Activated T-helper 1 cell treated with anti-CD3 and anti-CD28 coated beads, Interleukin-12 subunit alpha, Interleukin-12 subunit beta, Interleukin-2, Interleukin-4 antibody, amounts not matched to agents 30 ng/mL and 10 ng/mL and 1 ng/mL, durations not matched to agents 14 hours and 24 hours and 36 hours (primary cell): ENCODE data around the gene MCCD1. TPM values are rescaled to one million over a fixed set of nuclear protein-coding genes. Genes with fewer than 3 reads are reported as not detected.
"Not testable (repeated sequence)": the region's sequence is repeated elsewhere in the genome, so short reads cannot be mapped to it uniquely, and the experiment has no call there.

ENCODE experiments used
- DNase-seq: peaks from one replicate; pipeline ENCODE4 v3.0.0; 2021; ENCODE audit warnings: low spot score
- H3K27ac Mint-ChIP-seq: one replicate; pipeline ENCODE4 v1.8.0; 2021; ENCODE audit warnings: mild to moderate bottlenecking, mixed read lengths
- H3K27me3 Mint-ChIP-seq: one replicate; pipeline ENCODE4 v1.8.0; 2022; ENCODE audit warnings: mild to moderate bottlenecking, moderate library complexity, mixed read lengths; ENCODE audit not compliant: insufficient read depth
- H3K36me3 Mint-ChIP-seq: one replicate; pipeline ENCODE4 v1.8.0; 2021; ENCODE audit warnings: low read depth, mixed read lengths
- H3K4me1 Mint-ChIP-seq: one replicate; pipeline ENCODE4 v1.8.0; 2021; ENCODE audit warnings: low read depth, mixed read lengths
- H3K4me3 Mint-ChIP-seq: one replicate; pipeline ENCODE4 v1.8.0; 2021; ENCODE audit warnings: mild to moderate bottlenecking, moderate library complexity, mixed read lengths
- H3K9me3 Mint-ChIP-seq: one replicate; pipeline ENCODE4 v1.8.0; 2021; ENCODE audit warnings: mixed read lengths
- intact Hi-C: fragments of 100-400 bp; cut with micrococcal nuclease; formaldehyde crosslinking; loops from one replicate; pipeline ENCODE4 v1.15.1; 2024
- total RNA-seq: library from RNA; stranded (reverse); gene quantifications from 2 replicates; pipeline ENCODE4 v1.2.3, GENCODE V29; 2022

MCCD1 gene
- total RNA-seq, result not detected in 2 replicates

GRCh38 chr6:31528821-31529328 is at the start of gene MCCD1:
Gene MCCD1 (plus strand): TSS chr6:31528962. CDS start chr6:31529015, 53 bp downstream.
- Mint-ChIP-seq H3K4me3 (no peak within 1 kb of the TSS), H3K27ac (no peak within 1 kb of the TSS), H3K36me3 (peaks cover 34% of the 10 kb centered on the region), H3K4me1 (peaks cover 7% of the 10 kb centered on the region), H3K27me3 (no peaks in the 10 kb centered on the region), H3K9me3 (no peaks in the 10 kb centered on the region)
- intact Hi-C loops, result no loop called here
- no peak for DNase-seq

GRCh38 chr6:31479151-31479932 is 49.4 kb upstream of the MCCD1 start:
- intact Hi-C loops, result no loop called here
- H3K27me3 Mint-ChIP-seq, result no peaks in the 10 kb centered on the region
- peaks cover 6% of the 10 kb centered on the region for H3K36me3 Mint-ChIP-seq
- no peak for DNase-seq
- peaks cover 2% of the 10 kb centered on the region for H3K4me1 Mint-ChIP-seq
- no peaks in the 10 kb centered on the region for H3K9me3 Mint-ChIP-seq
- H3K4me3 Mint-ChIP-seq, result no peak overlapping the region
- no peak overlapping the region for H3K27ac Mint-ChIP-seq

GRCh38 chr6:31479933-31480535 is 48.7 kb upstream of the MCCD1 start:
- intact Hi-C loops, result no loop called here
- Mint-ChIP-seq H3K4me3 (no peak overlapping the region), H3K9me3 (no peaks in the 10 kb centered on the region), H3K4me1 (no peaks in the 10 kb centered on the region), H3K27ac (no peak overlapping the region), H3K36me3 (peaks cover 6% of the 10 kb centered on the region), H3K27me3 (no peaks in the 10 kb centered on the region)
- no peak for DNase-seq

GRCh38 chr6:31480574-31480973 is 48.2 kb upstream of the MCCD1 start:
- intact Hi-C loops, result no loop called here
- Mint-ChIP-seq H3K9me3 (no peaks in the 10 kb centered on the region), H3K27ac (no peak overlapping the region), H3K27me3 (no peaks in the 10 kb centered on the region), H3K4me1 (no peaks in the 10 kb centered on the region), H3K4me3 (no peak overlapping the region), H3K36me3 (peaks cover 4% of the 10 kb centered on the region)
- no peak for DNase-seq

- no peak overlapping the region for H3K4me3 Mint-ChIP-seq
- no peaks in the 10 kb centered on the region for H3K27me3 Mint-ChIP-seq
- DNase-seq, result no peak
- peaks cover 4% of the 10 kb centered on the region for H3K4me1 Mint-ChIP-seq
- H3K27ac Mint-ChIP-seq, result no peak overlapping the region
- H3K9me3 Mint-ChIP-seq, result no peaks in the 10 kb centered on the region
- intact Hi-C loops, result no loop called here
- H3K36me3 Mint-ChIP-seq, result no peaks in the 10 kb centered on the region
Observed at GRCh38 chr6:31483392-31483791, 45.4 kb upstream of the MCCD1 start.

GRCh38 chr6:31485055-31485454 is 43.7 kb upstream of the MCCD1 start:
- no peaks in the 10 kb centered on the region for H3K9me3 Mint-ChIP-seq
- intact Hi-C loops, result no loop called here
- DNase-seq, result no peak
- no peaks in the 10 kb centered on the region for H3K27me3 Mint-ChIP-seq
- H3K27ac Mint-ChIP-seq, result no peak overlapping the region
- no peaks in the 10 kb centered on the region for H3K36me3 Mint-ChIP-seq
- H3K4me3 Mint-ChIP-seq, result no peak overlapping the region
- H3K4me1 Mint-ChIP-seq, result peaks cover 5% of the 10 kb centered on the region

- H3K27me3 Mint-ChIP-seq, H3K9me3 Mint-ChIP-seq, H3K4me3 Mint-ChIP-seq, intact Hi-C loops, H3K4me1 Mint-ChIP-seq, H3K27ac Mint-ChIP-seq, DNase-seq, H3K36me3 Mint-ChIP-seq: not testable (repeated sequence)
Observed at GRCh38 chr6:31486065-31486837, 42.5 kb upstream of the MCCD1 start.

GRCh38 chr6:31487674-31488073 is 41.1 kb upstream of the MCCD1 start:
- DNase-seq, H3K36me3 Mint-ChIP-seq, intact Hi-C loops, H3K9me3 Mint-ChIP-seq, H3K27ac Mint-ChIP-seq, H3K27me3 Mint-ChIP-seq, H3K4me3 Mint-ChIP-seq: not testable (repeated sequence)
- H3K4me1 Mint-ChIP-seq, result peaks cover 17% of the 10 kb centered on the region

GRCh38 chr6:31489086-31489485 is 39.7 kb upstream of the MCCD1 start:
- intact Hi-C loops, result no loop called here
- Mint-ChIP-seq H3K27me3 (no peaks in the 10 kb centered on the region), H3K27ac (no peak overlapping the region), H3K36me3 (no peaks in the 10 kb centered on the region), H3K4me1 (peaks cover 24% of the 10 kb centered on the region), H3K4me3 (no peak overlapping the region), H3K9me3 (no peaks in the 10 kb centered on the region)
- DNase-seq, result no peak

- DNase-seq, result no peak
- Mint-ChIP-seq H3K4me1 (peaks cover 27% of the 10 kb centered on the region), H3K36me3 (no peaks in the 10 kb centered on the region), H3K4me3 (no peak overlapping the region), H3K27ac (peak overlapping the region; percentile 9), H3K27me3 (no peaks in the 10 kb centered on the region), H3K9me3 (no peaks in the 10 kb centered on the region)
- intact Hi-C loops, result loop anchor here (2.0 to 10.0 kb wide), 3 partner anchors 93 to 808 kb away; partner anchors contain the start of gene HSPA1B
Observed at GRCh38 chr6:31490115-31490873, 38.5 kb upstream of the MCCD1 start.

GRCh38 chr6:31493550-31493874 is 35.2 kb upstream of the MCCD1 start:
- not testable (repeated sequence) for DNase-seq, H3K27me3 Mint-ChIP-seq, H3K9me3 Mint-ChIP-seq, H3K36me3 Mint-ChIP-seq
- H3K27ac Mint-ChIP-seq, result peak overlapping the region; percentile 85
- peaks cover 40% of the 10 kb centered on the region for H3K4me1 Mint-ChIP-seq
- intact Hi-C loops, result loop anchor here (1.0 to 10.0 kb wide), 6 partner anchors 31 to 811 kb away; partner anchors contain the start of genes HSPA1B, MICA and TCF19
- H3K4me3 Mint-ChIP-seq, result peak overlapping the region; percentile 89

- Mint-ChIP-seq H3K27ac (peak overlapping the region; percentile 85), H3K36me3 (no peaks in the 10 kb centered on the region), H3K9me3 (no peaks in the 10 kb centered on the region), H3K27me3 (no peaks in the 10 kb centered on the region), H3K4me1 (peaks cover 46% of the 10 kb centered on the region), H3K4me3 (peak overlapping the region; percentile 89)
- intact Hi-C loops, result loop anchor here (1.0 to 10.0 kb wide), 9 partner anchors 31 to 812 kb away; partner anchors contain the start of genes GPANK1, HSPA1B, MICA and PRRC2A
- DNase-seq, result peak; percentile 69
Observed at GRCh38 chr6:31493875-31494694, 34.7 kb upstream of the MCCD1 start.
